ENCODE measurements around the gene SLC2A6. TPM values are rescaled to one million over a fixed set of nuclear protein-coding genes. Genes with fewer than 3 reads are reported as not detected.
A peak's percentile ranks its signal among the peaks of the same experiment; 100 is the strongest.

SLC2A6 gene
- 1 to 10 TPM; 1.6 to 2.9 TPM for total RNA-seq
- long read RNA-seq, partial matches to known transcripts: 4 of 16 reads
- long read RNA-seq, other reads (novel, unspliced or antisense): 11 of 16 reads

GRCh38 chr9:133478851-133479711, at the start of gene SLC2A6:
Gene SLC2A6 (minus strand): TSS chr9:133479099. CDS start chr9:133479059, 40 bp downstream.
- intact Hi-C loops (cut with DNase I, micrococcal nuclease): no loop called here
- ATAC-seq: peak; percentile 96

GRCh38 chr9:133528001-133528875, 49.3 kb upstream of the SLC2A6 start:
- intact Hi-C loops (cut with DNase I, micrococcal nuclease): no loop called here
- DNase-seq: no peak
- no peak for ATAC-seq

More at GRCh38 chr9:133478851-133479711, at the start of gene SLC2A6:
- DNase-seq: peak; percentile 79 to 86

DNA sequence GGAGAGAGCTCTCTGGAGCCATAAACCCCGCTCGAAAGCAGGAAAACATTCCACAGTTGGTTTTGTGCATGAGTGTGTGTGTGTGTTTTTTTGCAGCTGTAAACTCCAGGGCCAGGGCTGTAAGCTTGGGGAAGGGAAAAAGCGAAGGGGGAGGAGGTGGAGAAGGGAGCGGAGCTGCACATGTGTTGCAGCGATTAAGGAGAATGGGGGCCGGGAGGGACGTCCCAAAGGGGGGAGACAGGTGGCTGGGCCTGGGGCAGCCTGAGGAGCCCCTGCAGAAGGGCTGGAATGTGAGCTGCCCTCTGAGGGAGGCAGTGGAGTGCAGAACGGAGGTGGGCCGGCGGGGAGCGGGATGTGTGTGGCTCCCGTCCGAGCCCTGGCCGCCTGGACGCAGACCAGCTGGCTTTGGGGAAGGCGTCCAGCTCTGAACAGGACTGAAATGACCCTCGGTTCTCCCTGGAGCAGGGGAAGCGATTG, 48.6 kb upstream of the SLC2A6 start:
- intact Hi-C loops (cut with DNase I, micrococcal nuclease): no loop called here
- ATAC-seq (no peak), DNase-seq (peak in 1 of 2 donors; percentile 33)

DNA sequence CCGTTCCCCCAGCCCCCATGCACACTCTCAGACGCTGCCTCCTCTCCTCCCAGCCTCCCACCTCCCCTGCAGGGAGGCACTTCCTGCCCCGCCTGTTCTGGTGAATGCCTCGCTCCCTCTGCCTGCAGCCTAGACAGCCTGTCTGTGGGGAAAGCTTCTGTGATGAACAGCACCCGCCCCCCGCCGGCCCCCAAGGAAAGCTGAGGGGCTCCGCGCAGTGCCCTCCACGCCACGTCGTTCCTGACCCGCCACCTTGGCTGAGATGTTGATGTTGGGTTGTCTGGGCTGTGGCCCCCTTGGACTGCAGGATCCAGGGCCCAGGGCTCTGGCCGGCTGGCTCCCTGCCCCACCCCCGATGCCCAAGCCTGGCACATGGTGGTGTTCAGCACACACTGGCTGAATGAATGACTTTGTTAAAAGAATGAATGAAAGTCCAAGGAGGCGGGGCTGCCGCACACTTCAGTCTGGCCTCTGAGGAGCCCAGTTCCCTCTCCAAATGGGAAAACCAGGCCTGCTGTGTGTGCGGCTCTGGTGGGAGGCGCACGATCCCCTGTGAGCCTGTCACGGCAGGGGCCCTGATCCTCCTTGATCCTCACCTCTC, 47.9 kb upstream of the SLC2A6 start:
- no peak for ATAC-seq
- intact Hi-C loops (cut with DNase I, micrococcal nuclease): no loop called here
- DNase-seq: no peak

DNA sequence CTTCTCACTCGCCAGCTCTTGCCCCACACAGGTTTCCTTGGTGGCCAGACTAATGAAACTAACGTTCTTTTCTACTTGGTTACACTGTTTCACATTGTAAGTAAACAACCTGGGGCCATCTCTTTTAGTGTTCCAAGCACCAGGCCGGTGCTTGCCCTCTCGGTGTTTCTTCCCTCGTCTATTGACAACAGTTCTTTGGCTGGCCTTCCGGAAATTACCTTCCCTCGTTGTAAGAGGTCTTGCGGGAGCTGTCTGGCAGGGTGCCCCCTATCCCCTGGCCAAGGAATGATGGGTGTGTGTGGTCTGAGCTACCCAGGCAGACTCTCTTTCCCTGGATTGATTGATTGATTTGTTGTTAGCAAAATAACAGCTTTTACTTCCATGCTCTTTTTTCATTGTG, 46.8 kb upstream of the SLC2A6 start:
- no peak for DNase-seq
- intact Hi-C loops (cut with DNase I, micrococcal nuclease): no loop called here
- ATAC-seq: no peak

DNA sequence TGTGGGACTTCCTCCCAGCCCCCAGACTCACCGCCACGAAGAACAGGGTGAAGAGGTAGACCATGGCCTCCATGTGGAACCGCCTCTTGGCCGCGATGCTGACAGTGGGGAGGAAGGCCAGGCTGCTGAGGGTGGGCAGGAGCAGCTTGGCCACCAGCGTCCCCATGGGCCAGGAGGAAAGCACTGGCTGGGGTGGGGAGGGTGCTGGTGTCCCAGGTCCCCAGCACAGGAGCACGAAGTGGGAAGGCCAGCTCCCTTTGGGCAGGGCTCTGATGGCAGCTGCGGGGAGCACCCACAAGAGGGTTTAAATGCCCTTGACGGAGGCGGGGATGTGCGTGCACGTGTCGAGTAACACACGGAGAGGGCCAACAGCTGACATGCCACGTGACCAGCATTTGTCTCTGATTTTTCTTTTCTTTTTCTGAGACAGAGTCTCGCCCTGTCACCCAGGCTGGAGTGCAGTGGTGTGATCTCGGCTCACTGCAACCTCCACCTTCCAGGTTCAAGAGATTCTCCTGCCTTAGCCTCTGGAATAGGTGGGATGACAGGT, 45.9 kb upstream of the SLC2A6 start, which contains the start of gene MYMK:
MYMK (minus strand) TSS at position 281 of the 550 bp plus-strand sequence; CDS start at position 166, 115 bp downstream.
- DNase-seq (no peak), ATAC-seq (no peak)
- intact Hi-C loops (cut with DNase I, micrococcal nuclease): no loop called here

DNA sequence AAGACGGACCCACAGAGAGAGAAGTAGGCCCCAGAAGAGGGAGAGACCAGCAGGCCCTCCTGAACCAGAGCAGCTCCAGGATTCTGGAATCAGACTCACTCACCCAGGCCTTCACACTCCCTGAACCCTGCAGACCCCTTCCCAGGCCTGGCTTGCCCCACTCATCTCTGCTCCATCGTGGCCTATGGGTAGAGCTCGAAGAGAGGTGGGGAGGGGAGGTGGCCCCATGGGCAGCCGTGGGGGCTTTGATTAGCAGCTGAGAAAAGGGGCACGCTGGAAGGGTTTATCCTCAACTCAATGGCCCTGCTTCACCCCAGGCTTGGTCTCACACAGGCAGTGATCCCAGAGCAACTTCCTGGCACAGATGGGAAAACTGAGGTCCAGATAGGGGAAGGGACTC, 45.2 kb upstream of the SLC2A6 start:
- ATAC-seq (no peak), DNase-seq (no peak)
- intact Hi-C loops (cut with DNase I, micrococcal nuclease): no loop called here

DNA sequence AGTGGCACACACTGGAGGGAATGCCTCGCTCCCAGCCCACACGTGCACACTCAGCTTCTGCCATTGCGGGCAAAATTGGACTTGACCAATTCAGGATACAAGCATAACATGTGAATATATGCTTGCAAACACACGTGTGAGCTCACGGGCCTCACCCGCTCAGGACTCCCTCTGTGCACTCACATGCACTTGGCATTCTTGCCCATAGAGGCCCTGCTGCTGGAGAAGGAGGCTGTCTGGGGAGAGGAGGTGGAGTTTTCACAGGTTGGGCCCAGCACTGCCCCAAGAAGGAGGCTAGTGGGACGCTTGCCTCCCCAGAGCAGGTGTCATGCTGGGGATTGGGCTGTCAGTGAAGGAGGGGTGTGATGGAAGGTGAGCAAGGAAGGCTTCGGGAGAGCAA, 44.2 kb upstream of the SLC2A6 start:
- intact Hi-C loops (cut with DNase I, micrococcal nuclease): no loop called here
- DNase-seq (no peak), ATAC-seq (no peak)

GRCh38 chr9:133522073-133522910, 43.4 kb upstream of the SLC2A6 start:
- DNase-seq (peak in 1 of 2 donors; percentile 55), ATAC-seq (peak; percentile 94)
- intact Hi-C loops (cut with DNase I, micrococcal nuclease): no loop called here

- intact Hi-C loops (cut with DNase I, micrococcal nuclease): no loop called here
- DNase-seq: no peak
- ATAC-seq: peak; percentile 7
These were observed 42.5 kb upstream of the SLC2A6 start for GRCh38 chr9:133521122-133522072.

GRCh38 chr9:133520121-133520835, 41.4 kb upstream of the SLC2A6 start:
- DNase-seq (no peak), ATAC-seq (no peak)
- intact Hi-C loops (cut with DNase I, micrococcal nuclease): no loop called here

GRCh38 chr9:133519693-133520092, 40.8 kb upstream of the SLC2A6 start:
- intact Hi-C loops (cut with DNase I, micrococcal nuclease): no loop called here
- ATAC-seq (no peak), DNase-seq (no peak)

GRCh38 chr9:133518706-133519449, 40.0 kb upstream of the SLC2A6 start:
- ATAC-seq (no peak), DNase-seq (no peak)
- intact Hi-C loops (cut with DNase I, micrococcal nuclease): no loop called here

- ATAC-seq: no peak
- no peak for DNase-seq
- intact Hi-C loops (cut with DNase I, micrococcal nuclease): no loop called here
These were observed 39.3 kb upstream of the SLC2A6 start for GRCh38 chr9:133518200-133518599.

- ATAC-seq (no peak), DNase-seq (no peak)
- intact Hi-C loops (cut with DNase I, micrococcal nuclease): no loop called here
These were observed 38.8 kb upstream of the SLC2A6 start for GRCh38 chr9:133517711-133518110.

DNA sequence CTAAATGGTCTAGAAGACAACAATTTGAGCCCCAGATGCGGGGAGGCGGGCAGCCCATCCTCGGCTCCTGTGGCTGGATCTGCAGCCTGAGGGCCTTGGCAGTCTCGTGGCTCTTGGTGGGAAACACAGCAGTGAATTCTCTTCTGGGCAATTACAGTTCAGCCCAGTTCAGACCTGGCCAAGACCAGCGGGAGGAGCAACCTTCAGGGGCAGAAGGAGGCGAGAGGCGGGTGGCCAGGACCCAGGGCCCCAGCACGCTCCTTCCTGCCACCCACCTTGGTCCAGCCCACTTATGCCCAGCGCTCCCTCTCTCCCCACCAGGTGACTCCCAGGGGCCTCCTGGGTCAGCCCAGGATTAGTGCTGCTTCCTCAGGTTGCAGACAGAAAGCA, 38.1 kb upstream of the SLC2A6 start:
- DNase-seq (no peak), ATAC-seq (no peak)
- intact Hi-C loops (cut with DNase I, micrococcal nuclease): no loop called here
